HG02642 (cell line): ENCODE data around the gene KRTAP4-5.
"Not testable (repeated sequence)": the region's sequence is repeated elsewhere in the genome, so short reads cannot be mapped to it uniquely, and the experiment has no call there.

Experiments
- ATAC-seq: cut with Tn5 transposase; IDR thresholded peaks from one replicate; pipeline ENCODE4 v1.9.1; 2021; ENCODE audit warnings: mild to moderate bottlenecking; ENCODE audit not compliant: unreplicated experiment, poor library complexity

The KRTAP4-5 gene

DNA sequence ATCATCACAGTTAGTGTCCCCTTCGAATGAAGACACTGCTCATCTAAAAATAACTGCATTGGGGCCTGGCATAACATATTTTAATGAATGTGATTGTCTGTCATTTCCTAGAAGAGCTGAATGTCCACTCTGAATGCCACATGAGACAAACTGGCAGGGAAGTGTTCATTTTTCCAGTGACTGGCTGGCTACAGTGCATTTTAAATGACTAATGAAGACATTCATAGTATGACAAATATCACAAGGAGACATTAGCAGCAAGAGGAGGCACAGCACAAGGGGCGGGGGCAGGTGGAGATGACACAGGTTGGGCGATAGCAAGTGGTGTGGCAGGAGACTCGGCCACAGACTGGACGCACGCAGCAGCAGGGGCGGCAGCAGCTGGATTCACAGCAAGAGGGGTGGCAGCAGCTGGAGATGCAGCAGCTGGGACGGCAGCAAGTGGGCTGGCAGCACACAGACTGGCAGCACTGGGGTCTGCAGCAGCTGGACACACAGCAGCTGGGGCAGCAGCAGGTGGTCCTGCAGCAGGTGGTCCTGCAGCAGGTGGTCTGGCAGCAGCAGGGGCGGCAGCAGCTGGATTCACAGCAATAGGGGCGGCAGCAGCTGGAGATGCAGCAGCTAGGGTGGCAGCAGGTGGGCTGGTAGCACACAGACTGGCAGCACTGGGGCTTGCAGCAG is 514 bp downstream of the KRTAP4-5 start:
- not testable (repeated sequence) for ATAC-seq

DNA sequence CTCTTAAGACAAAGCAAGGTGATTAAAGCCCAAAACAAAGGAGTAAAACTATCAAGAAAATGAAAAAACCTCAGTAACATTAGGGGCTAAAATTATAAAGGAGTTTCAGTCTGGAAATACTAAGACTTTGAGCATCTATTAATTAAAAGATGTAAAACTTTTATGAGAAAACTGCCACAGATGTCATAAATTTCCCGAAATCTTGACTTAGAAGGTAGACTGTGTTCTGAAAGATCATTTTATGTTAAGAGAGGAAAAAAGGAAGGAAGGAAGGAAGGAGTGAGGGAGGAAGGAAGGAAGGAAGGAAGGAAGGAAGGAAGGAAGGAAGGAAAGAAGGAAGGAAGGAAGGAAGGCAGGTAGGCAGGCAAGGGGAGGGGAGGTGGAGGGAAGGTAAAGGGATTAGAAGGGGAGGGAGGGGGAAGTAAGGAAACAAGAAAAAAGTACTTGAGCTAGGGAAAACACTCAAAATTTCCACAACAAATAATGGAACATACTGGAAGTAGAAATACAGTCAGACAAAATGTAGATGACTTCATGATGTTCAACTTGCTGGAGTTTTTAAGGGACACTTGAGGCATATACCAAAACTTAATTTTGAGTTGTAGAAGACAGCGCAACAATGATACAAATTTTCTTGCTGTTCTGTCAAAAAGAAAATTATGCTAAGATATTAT is 2.0 kb downstream of the KRTAP4-5 start:
- no peak for ATAC-seq

DNA sequence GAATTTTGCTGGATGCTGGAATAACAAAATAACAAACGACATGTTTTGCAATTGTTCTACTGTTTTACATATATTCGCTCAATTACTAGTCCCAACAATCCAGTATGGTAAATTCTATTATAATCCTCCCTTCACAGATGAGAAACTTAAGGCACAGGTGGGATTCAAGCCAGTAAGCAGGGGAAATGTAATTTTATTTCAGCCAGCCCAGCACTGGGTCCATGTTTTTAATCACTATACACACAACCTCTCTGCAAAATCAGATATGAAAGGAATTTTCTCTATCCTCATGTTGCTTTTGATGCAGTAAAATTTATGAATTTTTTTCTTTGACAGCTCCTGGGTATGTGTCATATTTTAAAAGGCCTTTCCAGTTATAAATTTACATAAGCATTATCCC is 4.4 kb downstream of the KRTAP4-5 start:
- ATAC-seq: no peak

DNA sequence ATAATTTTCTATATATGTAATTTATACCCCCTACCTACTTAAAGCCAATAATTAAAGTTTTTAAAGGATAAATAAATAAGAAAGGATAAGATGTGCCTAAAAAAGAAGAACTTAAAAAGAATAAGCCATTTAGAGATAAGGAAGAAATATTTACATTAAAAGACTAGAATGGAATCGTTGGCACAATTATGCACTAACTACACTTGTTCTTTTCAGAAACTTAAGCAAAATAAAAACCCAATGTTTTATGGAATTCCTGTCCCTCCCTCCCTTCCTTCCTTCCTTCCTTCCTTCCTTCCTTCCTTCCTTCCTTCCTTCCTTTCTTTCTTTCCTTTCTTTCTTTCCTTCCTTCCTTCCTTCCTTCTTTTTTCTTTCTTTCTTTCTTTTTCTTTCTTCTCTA is 4.8 kb downstream of the KRTAP4-5 start:
- no peak for ATAC-seq

DNA sequence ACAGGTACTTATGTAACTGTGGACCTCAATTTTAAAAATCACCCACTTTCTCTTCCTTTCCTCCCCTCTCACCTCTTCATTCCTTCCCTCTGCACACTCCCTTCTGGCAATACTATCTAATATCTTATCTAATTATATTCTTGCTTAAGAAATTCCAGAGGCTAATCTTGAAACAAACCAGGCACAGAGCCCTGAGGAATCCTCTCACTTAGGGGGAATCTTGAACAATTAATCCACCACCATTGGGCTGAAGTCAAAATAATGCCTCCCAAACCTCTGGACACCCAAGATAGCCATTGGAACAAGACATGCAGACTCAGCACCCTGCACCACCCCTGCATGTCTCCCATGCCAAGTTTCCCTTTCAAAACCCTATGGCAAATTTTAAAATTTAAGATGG is 8.3 kb downstream of the KRTAP4-5 start:
- no peak for ATAC-seq

DNA sequence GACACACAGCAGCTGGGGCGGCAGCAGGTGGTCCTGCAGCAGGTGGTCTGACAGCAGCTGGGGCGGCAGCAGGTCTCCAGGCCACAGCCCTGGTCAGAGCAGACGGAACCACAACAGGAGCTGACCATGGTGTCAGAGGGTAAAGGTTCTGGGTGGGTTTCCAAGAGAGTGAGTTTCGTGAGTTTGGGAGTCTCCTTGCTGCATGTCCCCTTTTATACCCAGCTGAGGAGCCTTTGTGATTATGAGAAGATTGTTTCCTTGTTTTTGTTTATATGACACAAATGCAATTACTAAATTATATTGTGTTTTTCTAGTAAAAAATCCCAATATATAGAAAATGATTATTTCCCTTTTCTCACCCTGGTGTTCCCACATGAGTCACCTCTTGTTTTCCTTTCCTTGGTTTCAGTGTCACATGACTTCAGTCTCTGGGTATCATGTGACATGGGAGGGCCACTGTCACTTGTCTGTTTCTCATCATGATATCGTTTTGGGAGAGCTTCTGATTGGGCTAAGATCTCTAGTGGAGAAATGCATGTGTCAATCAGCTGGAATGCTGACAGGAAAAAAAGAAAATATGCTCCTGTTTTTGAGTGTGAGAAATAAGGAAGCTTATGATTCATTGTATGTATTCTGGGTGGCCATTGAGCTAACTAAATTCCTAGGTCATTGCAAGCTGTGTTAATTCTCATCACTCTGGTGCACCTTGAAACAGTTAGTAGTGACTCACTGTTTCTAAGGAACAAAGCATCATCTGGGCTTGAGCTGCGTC is 9.1 kb downstream of the KRTAP4-5 start, which contains the start of gene KRTAP4-6:
KRTAP4-6 (minus strand) TSS at position 185 of the 772 bp plus-strand sequence; CDS start at position 128, 57 bp downstream.
- ATAC-seq: no peak

DNA sequence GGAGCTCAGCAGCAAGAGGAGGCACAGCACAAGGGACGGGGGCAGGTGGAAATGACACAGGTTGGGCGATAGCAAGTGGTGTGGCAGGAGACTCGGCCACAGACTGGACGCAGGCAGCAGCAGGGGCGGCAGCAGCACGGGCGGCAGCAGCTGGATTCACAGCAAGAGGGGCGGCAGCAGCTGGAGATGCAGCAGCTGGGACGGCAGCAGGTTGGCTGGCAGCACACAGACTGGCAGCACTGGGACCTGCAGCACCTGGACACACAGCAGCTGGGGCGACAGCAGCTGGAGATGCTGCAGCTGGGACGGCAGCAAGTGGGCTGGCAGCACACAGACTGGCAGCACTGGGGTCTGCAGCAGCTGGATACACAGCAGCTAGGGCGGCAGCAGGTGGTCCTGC is 9.8 kb downstream of the KRTAP4-5 start:
- not testable (repeated sequence) for ATAC-seq

DNA sequence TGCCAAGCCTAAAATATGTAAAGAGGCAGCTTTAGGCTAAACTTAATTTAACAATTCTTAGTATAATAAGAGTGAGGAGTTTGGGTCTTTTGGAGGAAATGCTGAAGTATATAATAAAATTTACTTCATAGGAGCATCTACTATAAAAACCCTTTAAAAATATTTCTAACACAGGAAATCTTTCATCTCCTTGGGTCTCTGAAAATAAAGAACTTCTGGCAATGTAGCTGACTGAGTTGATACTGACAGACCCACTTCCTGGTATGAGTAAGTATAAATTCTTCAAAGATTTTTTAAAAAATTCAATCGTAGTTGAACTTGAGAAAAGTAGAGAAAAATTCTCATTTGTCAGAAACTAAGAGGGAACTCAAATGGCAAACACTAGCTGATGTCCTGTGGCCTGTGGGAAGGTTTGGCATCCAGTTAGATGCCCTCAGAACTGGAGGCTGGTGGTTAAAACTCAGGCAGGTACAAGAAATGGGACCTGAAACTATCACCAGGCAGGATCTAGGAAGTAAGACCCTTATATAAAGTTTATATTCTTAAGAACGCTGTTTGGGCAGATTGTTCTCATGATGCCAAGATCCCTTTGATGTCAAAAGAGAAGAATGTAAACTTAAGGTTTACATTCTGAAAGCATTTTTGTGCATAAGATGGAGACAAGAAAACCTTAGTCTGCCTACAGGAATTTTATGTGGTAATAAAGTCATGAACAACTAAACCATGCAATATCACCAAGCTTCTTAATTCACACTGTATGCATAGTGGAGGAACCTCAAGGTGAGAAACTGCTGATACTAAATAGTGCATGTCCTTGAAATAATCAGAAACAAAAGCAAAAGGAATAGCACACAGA is 15.5 kb downstream of the KRTAP4-5 start:
- ATAC-seq: no peak

DNA sequence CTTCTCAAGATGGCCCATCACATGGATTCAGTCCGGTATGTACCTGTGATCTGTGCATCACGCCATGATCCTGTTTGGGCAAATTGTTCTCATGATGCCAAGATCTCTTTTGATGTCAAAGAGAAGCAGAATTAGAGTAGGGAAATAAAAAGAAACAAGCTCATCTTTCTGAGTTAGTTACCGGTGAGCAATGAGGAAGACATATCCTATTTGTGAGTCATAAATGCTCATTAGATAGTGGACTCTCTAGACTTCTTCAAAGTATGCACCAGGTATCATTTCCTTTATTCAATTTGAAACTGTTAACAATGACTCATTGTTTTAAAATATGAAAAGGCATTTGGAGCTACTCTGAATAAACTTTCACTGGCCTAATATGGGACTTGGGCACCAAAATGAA is 17.6 kb downstream of the KRTAP4-5 start:
- no peak for ATAC-seq

DNA sequence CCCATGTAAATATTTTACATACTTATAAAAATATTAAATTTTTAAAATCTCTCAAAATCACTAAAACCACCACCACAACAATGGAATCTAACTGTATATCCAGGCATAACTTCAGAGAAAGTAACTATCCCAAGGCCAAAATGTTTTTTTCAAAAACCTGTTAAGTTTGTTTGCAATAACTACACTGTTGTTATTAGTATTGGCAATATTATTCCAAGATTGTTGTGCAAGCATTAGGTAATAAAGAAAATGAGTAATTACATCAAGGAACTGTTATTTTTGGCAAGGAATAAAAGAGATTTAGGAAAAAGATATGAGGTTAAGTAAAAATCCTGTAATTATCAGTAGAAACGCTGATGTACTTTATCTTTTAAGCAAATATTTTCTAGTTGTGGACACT is 22.3 kb downstream of the KRTAP4-5 start:
- ATAC-seq: no peak

DNA sequence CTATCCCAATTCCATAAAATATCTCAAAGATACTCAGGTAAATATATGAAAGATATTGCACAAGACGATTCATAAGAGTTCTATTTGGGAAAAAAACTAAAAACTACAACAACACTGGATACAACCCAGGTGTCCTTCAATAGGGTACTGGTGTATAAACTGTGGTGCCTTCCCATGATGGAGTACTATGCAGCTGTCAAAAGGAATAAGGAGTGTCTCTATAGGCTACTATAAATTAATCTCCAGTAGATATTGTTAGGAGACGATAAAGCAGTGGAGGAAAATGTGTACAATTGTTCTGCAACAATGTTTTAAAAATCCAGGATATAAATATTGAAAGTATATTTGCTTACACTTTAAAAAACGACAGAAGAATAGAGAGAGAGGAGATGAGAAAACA is 23.2 kb downstream of the KRTAP4-5 start:
- no peak for ATAC-seq

DNA sequence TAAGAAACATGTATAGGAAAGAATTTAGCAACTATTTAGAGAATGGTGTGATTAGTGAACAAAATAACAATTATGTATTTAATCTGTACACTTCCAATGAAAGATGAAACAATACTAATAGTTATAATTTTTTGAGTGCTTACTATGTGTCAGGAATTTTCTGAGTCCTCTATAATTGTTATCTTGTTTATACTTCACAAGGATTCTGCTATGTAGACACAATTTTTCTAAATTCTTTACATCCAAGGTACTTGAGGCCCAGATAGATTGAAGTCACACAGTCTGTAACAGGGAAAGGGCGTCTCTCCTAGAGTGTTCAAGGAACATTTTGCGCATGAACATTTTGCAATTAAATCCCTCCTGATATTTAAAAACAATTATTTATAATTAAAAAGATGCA is 24.6 kb downstream of the KRTAP4-5 start:
- no peak for ATAC-seq

DNA sequence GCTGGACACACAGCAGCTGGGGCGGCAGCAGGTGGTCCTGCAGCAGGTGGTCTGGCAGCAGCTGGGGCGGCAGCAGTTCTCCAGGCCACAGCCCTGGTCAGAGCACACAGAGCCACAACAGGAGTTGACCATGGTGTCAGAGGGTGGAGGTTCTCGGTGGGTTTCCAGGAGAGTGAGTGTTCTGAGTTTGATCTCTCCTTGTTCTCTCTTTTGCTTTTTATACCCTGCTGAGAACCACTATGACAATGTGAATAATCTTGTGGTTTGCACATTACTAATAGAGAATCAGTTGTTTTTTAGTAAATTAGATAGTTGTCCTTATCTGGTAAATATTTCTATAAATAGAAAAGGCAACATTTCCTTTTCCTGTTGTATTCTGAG is 25.6 kb downstream of the KRTAP4-5 start, which contains the start of gene KRTAP4-12:
KRTAP4-12 (minus strand) TSS at position 192 of the 381 bp plus-strand sequence; CDS start at position 132, 60 bp downstream.
- not testable (repeated sequence) for ATAC-seq

DNA sequence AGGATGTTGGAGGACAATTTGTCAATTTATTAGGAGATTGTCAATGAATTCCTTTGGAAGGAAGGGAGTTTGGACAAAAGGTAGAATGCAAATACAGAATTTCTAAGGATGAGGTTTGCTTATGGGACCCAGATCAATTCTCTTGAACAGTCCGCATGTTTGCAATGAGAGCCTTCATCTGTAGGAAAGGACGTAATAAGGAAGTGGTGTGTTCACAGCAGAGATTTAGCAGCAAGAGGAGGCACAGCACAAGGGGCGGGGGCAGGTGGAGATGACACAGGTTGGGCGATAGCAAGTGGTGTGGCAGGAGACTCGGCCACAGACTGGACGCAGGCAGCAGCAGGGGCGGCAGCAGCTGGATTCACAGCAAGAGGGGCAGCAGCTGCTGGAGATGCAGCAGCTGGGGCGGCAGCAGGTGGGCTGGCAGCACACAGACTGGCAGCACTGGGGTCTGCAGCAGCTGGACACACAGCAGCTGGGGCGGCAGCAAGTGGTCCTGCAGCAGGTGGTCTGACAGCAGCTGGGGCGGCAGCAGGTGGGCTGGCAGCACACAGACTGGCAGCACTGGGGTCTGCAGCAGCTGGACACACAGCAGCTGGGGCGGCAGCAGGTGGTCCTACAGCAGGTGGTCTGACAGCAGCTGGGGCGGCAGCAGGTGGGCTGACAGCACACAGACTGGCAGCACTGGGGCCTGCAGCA is 26.2 kb downstream of the KRTAP4-5 start:
- not testable (repeated sequence) for ATAC-seq

DNA sequence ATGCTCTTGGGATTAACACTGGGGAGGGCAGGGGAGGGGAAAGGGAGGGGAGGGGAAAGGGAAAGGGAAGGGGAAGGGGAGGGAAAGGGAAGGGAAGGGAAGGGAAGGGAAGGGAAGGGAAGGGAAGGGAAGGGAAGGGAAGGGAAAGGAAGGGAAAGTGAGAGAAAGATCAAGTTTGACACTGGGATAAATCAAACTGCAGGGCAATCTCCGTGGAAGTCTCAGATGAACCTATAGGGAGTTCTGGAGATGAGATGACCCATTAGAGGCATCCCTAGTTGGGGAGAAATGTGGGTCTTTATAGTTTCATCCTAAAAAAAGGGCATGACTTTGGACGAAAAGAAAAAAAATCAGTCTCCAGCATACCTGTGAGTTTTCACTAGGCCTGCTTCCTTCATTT is 27.9 kb downstream of the KRTAP4-5 start:
- no peak for ATAC-seq

DNA sequence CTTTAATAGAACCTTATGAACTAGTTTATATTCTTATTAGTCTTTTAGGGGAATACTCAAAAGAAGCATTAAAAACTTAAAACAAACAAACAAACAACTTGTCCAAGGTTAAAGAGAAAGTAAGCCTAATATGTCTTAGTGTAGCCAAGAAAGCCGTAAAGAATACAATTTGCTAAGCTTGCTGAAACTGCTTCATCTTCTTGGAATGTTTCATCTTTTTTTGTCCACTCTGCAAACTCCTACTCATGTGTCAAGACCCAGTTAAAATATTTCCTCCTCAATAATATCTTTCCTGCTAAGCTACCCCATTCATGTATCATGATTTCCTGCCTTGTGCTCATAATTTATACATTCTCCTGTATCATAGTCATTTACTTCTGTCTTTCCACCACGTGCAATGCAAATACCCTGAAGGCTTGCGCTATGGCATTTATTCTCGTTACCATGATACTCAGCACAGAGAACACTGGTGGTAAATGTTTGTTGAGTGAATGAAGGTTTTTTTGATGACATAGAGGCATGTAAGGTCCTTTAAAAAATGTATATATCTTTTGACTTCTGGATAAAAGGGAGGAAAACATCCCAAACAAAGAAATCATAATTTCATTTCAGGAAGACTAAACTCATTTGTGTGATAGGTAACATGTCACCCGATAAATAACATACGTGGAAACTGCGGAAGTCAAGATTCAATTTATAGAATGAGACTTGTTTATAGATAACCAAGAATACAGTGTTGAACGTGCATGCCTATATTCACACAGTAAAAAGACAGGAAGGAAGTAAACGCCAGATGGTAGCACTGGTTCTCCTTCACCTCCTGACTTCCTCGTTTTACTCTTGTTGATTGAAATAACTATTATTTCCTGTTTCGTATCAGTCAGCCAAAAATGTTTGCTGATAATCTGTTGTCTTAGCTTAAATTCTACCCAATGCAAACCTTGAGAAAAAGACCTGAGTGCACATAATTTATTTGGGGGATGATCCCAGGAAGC is 29.6 kb downstream of the KRTAP4-5 start:
- not testable (repeated sequence) for ATAC-seq

DNA sequence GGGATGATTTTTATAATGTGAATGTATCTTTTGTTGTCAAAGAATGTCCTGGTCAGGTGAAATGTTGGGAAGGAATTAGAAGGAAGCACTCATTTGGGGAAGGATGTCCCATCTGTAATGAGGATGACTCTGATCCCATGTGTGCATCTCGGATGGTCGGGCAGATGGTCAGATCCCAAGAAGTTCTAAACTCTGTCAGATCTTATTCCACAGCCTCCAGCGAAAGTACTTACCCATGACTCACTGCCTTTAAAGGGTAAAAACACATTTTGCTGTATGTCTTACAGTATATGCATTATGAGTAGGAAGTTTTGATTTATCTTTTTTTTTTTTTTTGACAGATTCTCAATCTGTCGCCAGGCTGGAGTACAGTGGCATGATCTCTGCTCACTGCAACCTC is 30.9 kb downstream of the KRTAP4-5 start:
- no peak for ATAC-seq

DNA sequence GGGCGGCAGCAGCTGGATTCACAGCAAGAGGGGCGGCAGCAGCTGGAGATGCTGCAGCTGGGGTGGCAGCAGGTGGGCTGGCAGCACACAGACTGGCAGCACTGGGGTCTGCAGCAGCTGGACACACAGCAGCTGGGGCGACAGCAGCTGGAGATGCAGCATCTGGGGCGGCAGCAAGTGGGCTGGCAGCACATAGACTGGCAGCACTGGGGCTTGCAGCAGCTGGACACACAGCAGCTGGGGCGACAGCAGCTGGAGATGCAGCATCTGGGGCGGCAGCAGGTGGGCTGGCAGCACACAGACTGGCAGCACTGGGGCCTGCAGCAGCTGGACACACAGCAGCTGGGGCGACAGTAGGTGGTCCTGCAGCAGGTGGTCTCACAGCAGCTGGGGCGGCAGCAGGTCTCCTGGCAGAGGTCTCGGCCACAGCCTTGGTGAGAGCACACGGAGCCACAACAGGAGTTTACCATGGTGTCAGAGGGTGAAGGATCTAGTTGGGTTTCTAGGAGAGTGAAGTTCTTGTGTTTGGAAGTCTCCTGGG is 31.7 kb downstream of the KRTAP4-5 start, which contains the start of gene KRTAP4-11:
KRTAP4-11 (minus strand) TSS at position 528 of the 541 bp plus-strand sequence; CDS start at position 470, 58 bp downstream.
- not testable (repeated sequence) for ATAC-seq
